Brain microvascular endothelial cell (primary cell): ENCODE data around the gene PLCB3.
A peak's percentile ranks its signal among the peaks of the same experiment; 100 is the strongest.
"Not testable (repeated sequence)": the region's sequence is repeated elsewhere in the genome, so short reads cannot be mapped to it uniquely, and the experiment has no call there.

Experiments used
- DNase-seq: peaks from one replicate; pipeline ENCODE4 v3.0.0-alpha.2; 2020
- H3K27ac ChIP-seq: fragments of 250-450 bp; sonication (Bioruptor Pico); 2 replicates; pipeline ENCODE4 v1.5.1; 2020; ENCODE audit warnings: mild to moderate bottlenecking, moderate library complexity
- H3K27me3 ChIP-seq: fragments of 250-450 bp; sonication (Bioruptor Pico); replicated peaks from 2 replicates; pipeline ENCODE4 v1.5.1; 2020; ENCODE audit warnings: mild to moderate bottlenecking
- H3K36me3 ChIP-seq: fragments of 250-450 bp; sonication (Bioruptor Pico); replicated peaks from 2 replicates; pipeline ENCODE4 v1.5.1; 2020; ENCODE audit warnings: mild to moderate bottlenecking
- H3K4me3 ChIP-seq: 2 replicates; pipeline ENCODE4 v1.5.1; 2011; ENCODE audit warnings: low read depth, mild to moderate bottlenecking, control low read depth, low read length, moderate library complexity
- in situ Hi-C: cut with HindIII; loops from 2 replicates; pipeline ENCODE4 v1.10.0; 2017; ENCODE audit warnings: low sequenced_read_pairs, low pct_ligation_motif_present
- TF ChIP-seq, protein P1 (sequence below): IDR thresholded peaks from 2 replicates; pipeline ENCODE4 v1.5.1; 2011; ENCODE audit warnings: low read depth, mild to moderate bottlenecking, moderate library complexity, low read length, control low read depth, inconsistent platforms; ENCODE audit errors: missing control alignments

Gene PLCB3

DNA sequence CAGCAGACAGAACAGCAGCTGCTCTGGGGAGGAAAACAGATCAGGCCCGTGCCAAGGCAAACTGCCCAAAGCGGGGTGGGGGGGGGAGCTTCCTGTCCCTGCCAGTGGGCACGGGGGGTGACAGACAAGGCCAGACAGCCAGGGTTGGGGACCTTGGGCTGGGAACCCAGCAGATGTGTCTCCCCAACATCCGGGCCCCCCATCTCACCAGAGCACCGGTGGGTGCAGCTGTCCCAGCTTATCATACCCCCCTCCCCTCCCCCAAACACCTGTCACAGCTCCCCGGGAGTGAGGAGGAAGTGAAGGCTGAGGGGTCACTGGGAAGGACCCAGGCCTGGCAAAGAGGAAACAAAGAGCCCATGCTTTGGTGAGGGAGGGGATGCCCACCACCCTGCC, 5.9 kb upstream of the PLCB3 start:
- TF ChIP-seq, protein P1, sequence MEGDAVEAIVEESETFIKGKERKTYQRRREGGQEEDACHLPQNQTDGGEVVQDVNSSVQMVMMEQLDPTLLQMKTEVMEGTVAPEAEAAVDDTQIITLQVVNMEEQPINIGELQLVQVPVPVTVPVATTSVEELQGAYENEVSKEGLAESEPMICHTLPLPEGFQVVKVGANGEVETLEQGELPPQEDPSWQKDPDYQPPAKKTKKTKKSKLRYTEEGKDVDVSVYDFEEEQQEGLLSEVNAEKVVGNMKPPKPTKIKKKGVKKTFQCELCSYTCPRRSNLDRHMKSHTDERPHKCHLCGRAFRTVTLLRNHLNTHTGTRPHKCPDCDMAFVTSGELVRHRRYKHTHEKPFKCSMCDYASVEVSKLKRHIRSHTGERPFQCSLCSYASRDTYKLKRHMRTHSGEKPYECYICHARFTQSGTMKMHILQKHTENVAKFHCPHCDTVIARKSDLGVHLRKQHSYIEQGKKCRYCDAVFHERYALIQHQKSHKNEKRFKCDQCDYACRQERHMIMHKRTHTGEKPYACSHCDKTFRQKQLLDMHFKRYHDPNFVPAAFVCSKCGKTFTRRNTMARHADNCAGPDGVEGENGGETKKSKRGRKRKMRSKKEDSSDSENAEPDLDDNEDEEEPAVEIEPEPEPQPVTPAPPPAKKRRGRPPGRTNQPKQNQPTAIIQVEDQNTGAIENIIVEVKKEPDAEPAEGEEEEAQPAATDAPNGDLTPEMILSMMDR: no peak
- peaks cover 11% of the 10 kb centered on the region for H3K36me3 ChIP-seq
- no peak for DNase-seq
- peak overlapping the region; percentile 73 for H3K27ac ChIP-seq
- in situ Hi-C loops: no loop called here
- no peaks in the 10 kb centered on the region for H3K27me3 ChIP-seq
- peak overlapping the region; percentile 97 for H3K4me3 ChIP-seq

DNA sequence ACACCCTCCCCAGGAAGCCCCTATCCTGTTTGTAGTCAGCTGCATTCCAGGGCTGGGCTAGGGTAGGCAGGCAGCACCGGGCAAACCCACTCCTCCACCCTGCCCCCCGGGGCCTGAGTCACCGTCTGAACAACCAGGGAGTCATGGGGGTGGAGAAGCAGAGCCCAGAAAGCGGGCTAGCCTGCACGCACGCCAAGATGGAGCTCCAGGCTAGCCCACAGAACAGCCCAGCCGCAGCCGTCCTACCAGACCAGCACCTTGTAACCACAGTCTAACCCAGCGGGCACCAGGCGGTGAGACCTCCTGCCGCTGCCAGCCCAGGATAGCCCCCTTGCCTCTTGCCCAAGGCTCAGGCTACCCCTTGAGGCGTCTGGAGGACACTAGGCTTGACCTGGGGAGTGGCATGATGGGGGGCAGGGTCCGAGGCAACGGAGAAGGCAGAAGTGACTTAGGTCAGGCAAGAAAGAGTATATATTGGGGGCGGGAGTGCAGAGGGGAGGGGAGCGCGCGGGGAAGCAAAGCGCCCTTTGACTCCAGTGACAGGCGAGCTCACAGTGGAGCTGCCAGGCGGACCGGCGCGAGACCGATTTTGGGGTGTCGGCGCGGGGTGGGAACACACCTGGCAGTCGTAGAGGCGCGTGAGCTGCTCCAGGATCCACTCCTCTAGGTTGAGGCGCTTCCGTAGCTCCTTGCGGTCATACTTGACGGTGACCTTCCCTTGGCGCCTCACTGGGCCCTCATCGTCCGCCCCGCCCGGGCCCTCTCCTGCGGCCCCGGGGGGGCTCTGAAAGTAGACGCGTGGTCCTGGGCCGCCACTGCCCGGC, 5.3 kb upstream of the PLCB3 start:
- TF ChIP-seq, protein P1: no peak
- Histone ChIP-seq H3K4me3 (peak overlapping the region; percentile 97), H3K27ac (peak overlapping the region; percentile 73), H3K27me3 (no peaks in the 10 kb centered on the region), H3K36me3 (peaks cover 11% of the 10 kb centered on the region)
- peak; percentile 92 for DNase-seq
- in situ Hi-C loops: no loop called here

GRCh38 chr11:64246621-64246870, 4.8 kb upstream of the PLCB3 start:
- H3K4me3 ChIP-seq, H3K27me3 ChIP-seq, DNase-seq, in situ Hi-C loops: not testable (repeated sequence)
- Histone ChIP-seq H3K27ac (peak overlapping the region; percentile 73), H3K36me3 (peaks cover 11% of the 10 kb centered on the region)

GRCh38 chr11:64246871-64247728, 4.2 kb upstream of the PLCB3 start, which contains the start of gene PPP1R14B:
PPP1R14B (minus strand) TSS chr11:64246943; CDS start chr11:64246673, 270 bp downstream.
- DNase-seq: peak; percentile 74
- in situ Hi-C loops: no loop called here
- no peaks in the 10 kb centered on the region for H3K27me3 ChIP-seq

GRCh38 chr11:64247729-64248531, 3.4 kb upstream of the PLCB3 start:
- Histone ChIP-seq H3K4me3 (peak overlapping the region; percentile 70), H3K27ac (no peak overlapping the region), H3K36me3 (peaks cover 11% of the 10 kb centered on the region), H3K27me3 (no peaks in the 10 kb centered on the region)
- DNase-seq: no peak
- TF ChIP-seq, protein P1: no peak
- in situ Hi-C loops: no loop called here

More at GRCh38 chr11:64246871-64247728, 4.2 kb upstream of the PLCB3 start, which contains the start of gene PPP1R14B:
- Histone ChIP-seq H3K4me3 (peak within 1 kb of the TSS; percentile 97), H3K36me3 (peaks cover 11% of the 10 kb centered on the region), H3K27ac (peak within 1 kb of the TSS; percentile 73)
- TF ChIP-seq, protein P1: no peak
